Stimulated activated naive B cell treated with anti-CD40 and anti-IgM and Interleukin-4, amounts not matched to agents 10 μg/mL and 1 μg/mL and 100 μg/mL, for 72 hours (primary cell): Measurements from ENCODE around the gene TRAPPC10.
A peak's percentile ranks its signal among the peaks of the same experiment; 100 is the strongest.
"Not testable (repeated sequence)": the region's sequence is repeated elsewhere in the genome, so short reads cannot be mapped to it uniquely, and the experiment has no call there.

ENCODE experiments used
- ATAC-seq, 2 donors: fragments of 150-1000 bp; cut with Tn5 transposase; replicated peaks; 2 replicates each; pipeline ENCODE4 v1.10.0; 2021; ENCODE audit warnings: moderate library complexity in 1 of 2
- DNase-seq: peaks from one replicate; pipeline ENCODE4 v3.0.0; 2021
- H3K27ac Mint-ChIP-seq: one replicate; pipeline ENCODE4 v1.8.0; 2022; ENCODE audit warnings: mild to moderate bottlenecking, mixed read lengths
- H3K27me3 Mint-ChIP-seq, 2 donors: one replicate each; pipeline ENCODE4 v1.8.0; 2022; ENCODE audit warnings: mixed read lengths in 2 of 2
- H3K36me3 Mint-ChIP-seq, 2 donors: one replicate each; pipeline ENCODE4 v1.8.0; 2022; ENCODE audit warnings: mixed read lengths in 2 of 2, mild to moderate bottlenecking in 1 of 2
- H3K4me1 Mint-ChIP-seq, 2 donors: one replicate each; pipeline ENCODE4 v1.8.0; 2022; ENCODE audit warnings: mixed read lengths in 2 of 2, mild to moderate bottlenecking in 1 of 2
- H3K4me3 Mint-ChIP-seq, 2 donors: one replicate each; pipeline ENCODE4 v1.8.0; 2022; ENCODE audit warnings: mild to moderate bottlenecking in 2 of 2, mixed read lengths in 2 of 2, moderate library complexity in 1 of 2
- H3K9me3 Mint-ChIP-seq, 2 donors: one replicate each; pipeline ENCODE4 v1.8.0; 2022; ENCODE audit warnings: mixed read lengths in 2 of 2, mild to moderate bottlenecking in 1 of 2

The TRAPPC10 gene

GRCh38 chr21:44145616-44146015 lies 133.5 kb downstream of the TRAPPC10 start:
- not testable (repeated sequence) for H3K4me3 Mint-ChIP-seq, H3K4me1 Mint-ChIP-seq, H3K27me3 Mint-ChIP-seq, DNase-seq, H3K27ac Mint-ChIP-seq, H3K9me3 Mint-ChIP-seq, H3K36me3 Mint-ChIP-seq
- ATAC-seq: peak; percentile 53 to 64

- not testable (repeated sequence) for ATAC-seq, H3K27me3 Mint-ChIP-seq, H3K4me1 Mint-ChIP-seq, H3K9me3 Mint-ChIP-seq, H3K4me3 Mint-ChIP-seq, DNase-seq, H3K36me3 Mint-ChIP-seq, H3K27ac Mint-ChIP-seq
Observed at GRCh38 chr21:44147108-44147507, 135.0 kb downstream of the TRAPPC10 start.

GRCh38 chr21:44150255-44150654 lies 138.1 kb downstream of the TRAPPC10 start:
- not testable (repeated sequence) for ATAC-seq, H3K36me3 Mint-ChIP-seq, H3K27me3 Mint-ChIP-seq, H3K4me3 Mint-ChIP-seq, H3K27ac Mint-ChIP-seq, H3K4me1 Mint-ChIP-seq, DNase-seq, H3K9me3 Mint-ChIP-seq

GRCh38 chr21:44153214-44153888 lies 141.2 kb downstream of the TRAPPC10 start:
- not testable (repeated sequence) for DNase-seq

GRCh38 chr21:44153889-44154228 lies 141.8 kb downstream of the TRAPPC10 start:
- not testable (repeated sequence) for H3K36me3 Mint-ChIP-seq, H3K4me3 Mint-ChIP-seq, H3K9me3 Mint-ChIP-seq, H3K4me1 Mint-ChIP-seq, H3K27me3 Mint-ChIP-seq, H3K27ac Mint-ChIP-seq
- DNase-seq (peak; percentile 36), ATAC-seq (peak; percentile 47 to 49)

More at GRCh38 chr21:44153214-44153888, 141.2 kb downstream of the TRAPPC10 start:
- H3K27ac Mint-ChIP-seq, H3K27me3 Mint-ChIP-seq, ATAC-seq, H3K9me3 Mint-ChIP-seq, H3K4me1 Mint-ChIP-seq, H3K36me3 Mint-ChIP-seq, H3K4me3 Mint-ChIP-seq: not testable (repeated sequence)

DNA sequence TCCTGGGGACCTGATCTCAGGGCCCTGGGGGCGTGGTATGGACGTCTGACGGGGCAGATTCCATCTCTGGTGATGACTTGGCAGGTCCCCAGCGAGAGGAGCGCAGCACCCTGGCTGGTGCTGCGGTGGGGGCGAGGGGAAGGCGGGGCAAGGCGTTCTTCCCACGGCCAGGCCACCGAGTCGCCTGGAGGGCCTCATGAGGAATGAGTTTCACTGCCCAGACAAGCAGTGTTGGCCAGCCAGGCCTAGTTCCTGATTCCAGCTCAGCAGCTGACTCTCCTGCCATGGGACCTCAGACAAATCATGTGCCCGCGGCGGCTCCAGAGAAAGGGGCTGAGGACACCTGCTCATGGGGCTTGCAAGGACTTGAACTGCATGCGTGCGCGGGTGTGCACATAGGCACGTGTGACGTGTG lies 142.7 kb downstream of the TRAPPC10 start:
- peak; percentile 19 to 33 for ATAC-seq
- not testable (repeated sequence) for H3K9me3 Mint-ChIP-seq, H3K4me3 Mint-ChIP-seq, H3K27me3 Mint-ChIP-seq, DNase-seq, H3K36me3 Mint-ChIP-seq, H3K4me1 Mint-ChIP-seq, H3K27ac Mint-ChIP-seq

GRCh38 chr21:44155231-44155993 lies 143.3 kb downstream of the TRAPPC10 start:
- not testable (repeated sequence) for H3K27ac Mint-ChIP-seq, H3K4me1 Mint-ChIP-seq, H3K36me3 Mint-ChIP-seq, H3K9me3 Mint-ChIP-seq, H3K27me3 Mint-ChIP-seq, H3K4me3 Mint-ChIP-seq, DNase-seq
- peak; percentile 48 to 65 for ATAC-seq

- H3K27ac Mint-ChIP-seq, DNase-seq, H3K36me3 Mint-ChIP-seq, H3K4me3 Mint-ChIP-seq, H3K4me1 Mint-ChIP-seq, ATAC-seq, H3K27me3 Mint-ChIP-seq, H3K9me3 Mint-ChIP-seq: not testable (repeated sequence)
Observed at GRCh38 chr21:44155994-44156380, 143.9 kb downstream of the TRAPPC10 start.
